Gastroesophageal sphincter (tissue), 4 donors: ENCODE results near the gene ATP4A. TPM values are rescaled to one million over a fixed set of nuclear protein-coding genes. Genes with fewer than 3 reads are reported as not detected.

Experiments
- ATAC-seq: fragments of 150-250 bp; one replicate; pipeline ENCODE4 v1.9.1; 2016; ENCODE audit warnings: mild to moderate bottlenecking, moderate library complexity
- H3K27ac ChIP-seq, 4 donors: fragments of 200-600 bp; sonication (generic) in 3 of 4; 1 replicate in 3 of 4; 2 replicates in 1 of 4; pipeline ENCODE4 v1.5.1; 2016 to 2019
- H3K27me3 ChIP-seq: fragments of 200-600 bp; sonication (generic); one replicate; pipeline ENCODE4 v1.5.1; 2019
- H3K36me3 ChIP-seq, 2 donors: fragments of 200-600 bp; sonication (generic); one replicate each; pipeline ENCODE4 v1.5.1; 2019; ENCODE audit warnings: control low read depth in 1 of 2
- H3K4me1 ChIP-seq, 3 donors: fragments of 200-600 bp; sonication (generic); 1 replicate in 2 of 3; 2 replicates in 1 of 3; pipeline ENCODE4 v1.5.1; 2016 to 2019; ENCODE audit warnings: control low read depth in 2 of 3
- H3K4me3 ChIP-seq, 2 donors: fragments of 200-600 bp; sonication (generic); one replicate each; pipeline ENCODE4 v1.5.1; 2019; ENCODE audit warnings: mild to moderate bottlenecking in 1 of 2, moderate library complexity in 1 of 2
- H3K9me3 ChIP-seq, 3 donors: fragments of 200-600 bp; sonication (generic); one replicate each; pipeline ENCODE4 v1.5.1; 2017 to 2019; ENCODE audit warnings: control low read depth in 2 of 3
- EP300 ChIP-seq: sonication (generic); formaldehyde crosslinking; IDR thresholded peaks from one replicate; pipeline ENCODE4 v1.6.1; 2017; ENCODE audit warnings: antibody characterized with exemption, mild to moderate bottlenecking
- POLR2A ChIP-seq, 2 donors: fragments of 450-650 bp; IDR thresholded peaks; one replicate each; pipeline ENCODE4 v1.6.1; 2017; ENCODE audit warnings: antibody characterized with exemption in 2 of 2, mild to moderate bottlenecking in 2 of 2, moderate library complexity in 1 of 2
- POLR2AphosphoS5 ChIP-seq: sonication (generic); formaldehyde crosslinking; IDR thresholded peaks from one replicate; pipeline ENCODE4 v1.6.1; 2017; ENCODE audit warnings: antibody characterized with exemption
- WGBS, 2 donors: methylation state at CpG; one replicate each; pipeline ENCODE4 v1.1.5; 2018; ENCODE audit warnings: low coverage in 1 of 2; 5-methylcytosine and 5-hydroxymethylcytosine counted together
- total RNA-seq, 4 donors: library from RNA; depleted of rRNA; stranded (reverse); fragments of >200 nt; gene quantifications; one replicate each; pipeline ENCODE4 v1.1.0, GENCODE V29; 2016
- TF ChIP-seq, protein P1 (sequence below), 4 experiments: fragments of 200-600 bp in 2 of 4; fragments of 450-650 bp in 2 of 4; sonication (generic) in 1 of 4; IDR thresholded peaks; one replicate each; pipeline ENCODE4 v1.5.1; 2017 to 2019; ENCODE audit warnings: antibody characterized with exemption in 4 of 4, mild to moderate bottlenecking in 2 of 4, moderate library complexity in 2 of 4

ATP4A gene
- total RNA-seq, 4 donors from 2014 or later, result not detected

DNA sequence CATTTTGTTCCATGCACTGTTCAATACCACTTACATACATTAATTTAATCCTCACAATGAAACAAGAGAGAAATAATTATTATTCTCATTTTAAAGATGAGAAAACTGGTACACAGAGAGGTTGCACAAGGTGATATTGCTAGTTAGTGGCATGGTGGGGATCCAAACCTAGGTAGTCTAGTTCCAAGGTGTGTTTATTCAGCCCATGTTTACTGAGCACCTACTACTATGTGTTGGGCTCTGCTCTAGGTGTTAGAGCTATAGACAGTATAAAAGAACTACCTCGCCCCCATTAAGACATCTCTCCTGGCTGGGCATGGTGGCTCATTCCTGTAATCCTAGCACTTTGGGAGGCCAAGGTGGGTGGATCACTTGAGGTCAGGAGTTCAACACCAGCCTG, 19.3 kb upstream of the ATP4A start:
- Histone ChIP-seq H3K9me3 (peaks cover 0 to 6% (median 0%) of the 10 kb centered on the region in 3 donors), H3K27me3 (peaks cover 59% of the 10 kb centered on the region), H3K4me3 (no peak overlapping the region), H3K36me3 (no peaks in the 10 kb centered on the region), H3K4me1 (no peaks in the 10 kb centered on the region), H3K27ac (no peak overlapping the region)
- no CpG with 5 or more reads among the region's 1 CpG for WGBS, 2 donors
- ATAC-seq, result no peak
- no peak for TF ChIP-seq EP300
- TF ChIP-seq POLR2AphosphoS5, result no peak

DNA sequence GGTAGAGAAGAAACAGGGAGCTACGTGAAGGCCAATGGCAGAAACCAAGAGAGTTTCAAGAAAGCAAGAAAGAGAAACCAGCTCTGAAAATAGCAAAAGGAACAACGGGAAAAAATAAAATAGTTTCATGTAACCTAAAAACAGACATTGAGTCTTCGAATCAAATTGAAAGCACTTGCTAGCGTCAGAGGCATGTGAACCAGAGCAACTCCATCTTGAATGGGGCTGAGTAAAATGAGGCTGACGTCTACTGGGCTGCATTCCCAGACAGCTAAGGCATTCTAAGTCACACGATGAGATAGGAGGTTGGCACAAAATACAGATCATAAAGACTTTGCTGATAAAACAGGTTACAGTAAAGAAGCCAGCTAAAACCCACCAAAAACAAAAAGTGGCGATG, 15.2 kb upstream of the ATP4A start:
- H3K36me3 ChIP-seq, result no peaks in the 10 kb centered on the region
- no peaks in the 10 kb centered on the region for H3K4me1 ChIP-seq
- H3K27ac ChIP-seq, result no peak overlapping the region
- TF ChIP-seq EP300 (no peak), POLR2AphosphoS5 (no peak), POLR2A (IDR thresholded peaks at IDR 0.05) (no peak)
- TF ChIP-seq, protein P1, sequence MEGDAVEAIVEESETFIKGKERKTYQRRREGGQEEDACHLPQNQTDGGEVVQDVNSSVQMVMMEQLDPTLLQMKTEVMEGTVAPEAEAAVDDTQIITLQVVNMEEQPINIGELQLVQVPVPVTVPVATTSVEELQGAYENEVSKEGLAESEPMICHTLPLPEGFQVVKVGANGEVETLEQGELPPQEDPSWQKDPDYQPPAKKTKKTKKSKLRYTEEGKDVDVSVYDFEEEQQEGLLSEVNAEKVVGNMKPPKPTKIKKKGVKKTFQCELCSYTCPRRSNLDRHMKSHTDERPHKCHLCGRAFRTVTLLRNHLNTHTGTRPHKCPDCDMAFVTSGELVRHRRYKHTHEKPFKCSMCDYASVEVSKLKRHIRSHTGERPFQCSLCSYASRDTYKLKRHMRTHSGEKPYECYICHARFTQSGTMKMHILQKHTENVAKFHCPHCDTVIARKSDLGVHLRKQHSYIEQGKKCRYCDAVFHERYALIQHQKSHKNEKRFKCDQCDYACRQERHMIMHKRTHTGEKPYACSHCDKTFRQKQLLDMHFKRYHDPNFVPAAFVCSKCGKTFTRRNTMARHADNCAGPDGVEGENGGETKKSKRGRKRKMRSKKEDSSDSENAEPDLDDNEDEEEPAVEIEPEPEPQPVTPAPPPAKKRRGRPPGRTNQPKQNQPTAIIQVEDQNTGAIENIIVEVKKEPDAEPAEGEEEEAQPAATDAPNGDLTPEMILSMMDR (IDR thresholded peaks at IDR 0.05), result no peak
- H3K4me3 ChIP-seq, result no peak overlapping the region
- WGBS, 2 donors, result 59 to 81% methylated on average over 6 of the region's 7 CpGs
- H3K9me3 ChIP-seq, result peaks cover 0 to 35% (median 0%) of the 10 kb centered on the region in 3 donors
- ATAC-seq, result no peak
- H3K27me3 ChIP-seq, result peaks cover 42% of the 10 kb centered on the region

DNA sequence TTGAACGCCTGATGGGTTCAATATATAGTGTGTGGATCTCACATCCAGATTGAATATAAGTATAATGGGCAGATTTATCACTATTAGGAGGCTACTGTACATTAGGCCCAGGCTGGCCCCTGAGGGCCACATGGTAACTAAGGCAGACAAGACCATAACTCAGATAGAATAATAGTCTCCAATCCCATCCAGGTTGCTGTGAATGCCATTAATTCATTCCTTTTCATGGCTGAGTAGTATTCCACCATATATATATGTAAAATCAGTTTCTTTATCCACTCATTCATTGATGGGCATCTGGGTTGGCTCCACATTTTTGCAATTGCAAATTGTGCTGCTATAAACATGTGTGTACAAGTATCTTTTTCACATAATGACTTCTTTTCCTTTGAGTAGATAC, 14.5 kb upstream of the ATP4A start:
- peaks cover 0 to 35% (median 0%) of the 10 kb centered on the region in 3 donors for H3K9me3 ChIP-seq
- WGBS, 2 donors, result 60 to 80% methylated on average over 1 of the region's 1 CpG
- no peak for TF ChIP-seq EP300
- TF ChIP-seq, protein P1 (IDR thresholded peaks at IDR 0.05), result no peak
- TF ChIP-seq POLR2A (IDR thresholded peaks at IDR 0.05), result no peak
- TF ChIP-seq POLR2AphosphoS5, result no peak
- ATAC-seq, result no peak
- H3K36me3 ChIP-seq, result no peaks in the 10 kb centered on the region
- no peaks in the 10 kb centered on the region for H3K4me1 ChIP-seq
- H3K27ac ChIP-seq, result no peak overlapping the region
- no peak overlapping the region for H3K4me3 ChIP-seq
- peaks cover 35% of the 10 kb centered on the region for H3K27me3 ChIP-seq

DNA sequence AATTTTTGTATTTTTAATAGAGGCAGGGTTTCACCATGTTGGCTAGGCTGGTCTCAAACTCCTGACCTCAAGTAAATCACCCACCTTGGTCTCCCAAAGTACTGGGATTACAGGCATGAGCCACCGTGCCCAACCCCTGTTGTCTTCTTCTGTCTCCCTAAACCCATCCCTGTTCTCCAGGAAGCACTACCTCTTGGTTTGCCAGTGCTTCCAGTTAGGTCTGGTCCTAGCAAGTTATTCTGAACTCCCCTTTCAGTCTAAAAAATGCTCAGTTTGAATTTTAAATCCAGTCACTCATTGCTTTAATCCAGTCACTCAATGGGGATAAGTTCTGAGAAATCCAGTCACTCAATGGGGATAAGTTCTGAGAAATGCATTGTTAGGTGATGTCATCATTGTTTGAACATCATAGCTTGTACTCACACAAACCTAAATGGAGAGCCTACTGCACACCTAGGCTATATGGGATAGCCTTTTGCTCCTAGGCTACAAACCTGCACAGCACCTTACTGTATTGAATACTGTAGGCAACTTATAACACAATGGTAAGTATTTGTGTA, 8.0 kb upstream of the ATP4A start:
- no peaks in the 10 kb centered on the region for H3K4me1 ChIP-seq
- no peak overlapping the region for H3K27ac ChIP-seq
- TF ChIP-seq EP300 (no peak), POLR2A (IDR thresholded peaks at IDR 0.05) (no peak), POLR2AphosphoS5 (no peak)
- TF ChIP-seq, protein P1 (IDR thresholded peaks at IDR 0.05), result no peak
- WGBS, 2 donors, result 83 to 100% methylated on average over 1 of the region's 1 CpG
- H3K36me3 ChIP-seq, result no peaks in the 10 kb centered on the region
- H3K4me3 ChIP-seq, result no peak overlapping the region
- H3K27me3 ChIP-seq, result peaks cover 45% of the 10 kb centered on the region
- H3K9me3 ChIP-seq, result peaks cover 0 to 17% (median 0%) of the 10 kb centered on the region in 3 donors
- no peak for ATAC-seq

DNA sequence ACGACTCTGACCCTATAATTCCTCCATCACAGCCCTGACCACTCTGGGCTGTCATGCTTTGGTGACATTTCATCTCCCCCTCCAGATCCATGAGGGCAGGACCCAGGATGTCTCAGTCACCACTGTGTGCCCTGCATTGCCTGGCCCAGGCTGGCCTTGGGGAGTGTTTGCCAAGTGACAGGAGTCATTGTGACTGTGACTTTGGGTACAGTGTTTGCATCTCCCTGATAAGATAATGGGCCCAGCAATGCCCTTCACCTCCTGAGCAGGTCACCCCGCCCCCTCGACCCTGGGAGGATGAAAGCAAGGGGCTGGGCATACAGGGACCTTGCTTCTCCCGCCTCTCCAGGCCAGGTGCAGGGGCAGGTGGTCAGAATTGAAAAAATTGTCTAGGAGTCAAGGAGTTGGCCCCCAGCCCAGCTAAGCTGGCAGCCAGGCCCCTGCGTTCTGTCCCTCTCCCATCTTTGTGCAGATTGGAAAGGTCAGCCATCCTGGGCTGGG, 5.9 kb upstream of the ATP4A start:
- Histone ChIP-seq H3K36me3 (no peaks in the 10 kb centered on the region), H3K4me1 (no peaks in the 10 kb centered on the region), H3K4me3 (no peak overlapping the region), H3K27ac (no peak overlapping the region), H3K9me3 (no peaks in the 10 kb centered on the region), H3K27me3 (peaks cover 52% of the 10 kb centered on the region)
- WGBS, 2 donors, result 35 to 57% methylated on average over 1 to 3 of the region's 5 CpGs
- ATAC-seq, result no peak
- TF ChIP-seq, protein P1 (IDR thresholded peaks at IDR 0.05), result no peak
- no peak for TF ChIP-seq POLR2A (IDR thresholded peaks at IDR 0.05)
